ENCODE measurements around the gene GIMD1.

DNA sequence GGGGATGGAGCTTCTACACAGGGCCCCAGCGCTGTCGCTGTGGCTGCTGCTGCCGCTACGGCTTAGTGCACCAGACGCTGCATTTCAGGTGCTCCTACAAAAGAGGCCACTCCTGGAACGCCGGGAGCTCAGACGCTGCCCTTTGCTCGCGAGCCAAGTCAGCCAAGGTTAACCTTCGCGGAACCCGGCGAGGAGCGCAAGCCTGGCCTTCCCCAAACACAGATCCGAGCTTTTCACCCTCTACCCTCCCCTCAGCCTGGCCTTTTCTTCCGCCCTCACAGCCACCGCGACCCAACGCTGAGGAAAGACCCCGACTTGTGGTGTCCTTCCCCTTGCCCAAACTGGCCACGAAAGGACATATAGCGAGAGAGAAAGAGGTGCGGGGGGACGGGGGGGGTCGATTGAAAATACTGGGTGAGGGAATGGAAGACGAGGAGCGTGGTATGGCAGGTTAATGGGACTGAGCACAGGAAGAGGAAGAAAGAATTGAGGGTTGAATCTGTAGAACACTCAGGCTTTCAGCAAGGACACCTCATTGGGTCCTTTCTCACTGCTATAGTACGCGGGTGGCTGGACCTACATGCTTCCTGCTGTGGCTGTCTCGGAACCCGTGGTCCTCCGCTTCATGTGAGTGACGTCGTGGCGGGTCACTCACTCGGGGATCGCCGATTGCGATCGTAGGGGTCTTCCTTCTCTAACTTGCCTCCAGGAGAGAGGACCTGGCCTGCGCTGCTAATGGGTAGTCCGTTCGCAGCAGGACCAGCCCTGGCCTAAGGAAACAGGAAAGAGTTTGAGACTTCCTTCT is 52.4 kb downstream of the GIMD1 start, which contains the start of the genes AIMP1 and TBCK:
- TF ChIP-seq, protein P1, sequence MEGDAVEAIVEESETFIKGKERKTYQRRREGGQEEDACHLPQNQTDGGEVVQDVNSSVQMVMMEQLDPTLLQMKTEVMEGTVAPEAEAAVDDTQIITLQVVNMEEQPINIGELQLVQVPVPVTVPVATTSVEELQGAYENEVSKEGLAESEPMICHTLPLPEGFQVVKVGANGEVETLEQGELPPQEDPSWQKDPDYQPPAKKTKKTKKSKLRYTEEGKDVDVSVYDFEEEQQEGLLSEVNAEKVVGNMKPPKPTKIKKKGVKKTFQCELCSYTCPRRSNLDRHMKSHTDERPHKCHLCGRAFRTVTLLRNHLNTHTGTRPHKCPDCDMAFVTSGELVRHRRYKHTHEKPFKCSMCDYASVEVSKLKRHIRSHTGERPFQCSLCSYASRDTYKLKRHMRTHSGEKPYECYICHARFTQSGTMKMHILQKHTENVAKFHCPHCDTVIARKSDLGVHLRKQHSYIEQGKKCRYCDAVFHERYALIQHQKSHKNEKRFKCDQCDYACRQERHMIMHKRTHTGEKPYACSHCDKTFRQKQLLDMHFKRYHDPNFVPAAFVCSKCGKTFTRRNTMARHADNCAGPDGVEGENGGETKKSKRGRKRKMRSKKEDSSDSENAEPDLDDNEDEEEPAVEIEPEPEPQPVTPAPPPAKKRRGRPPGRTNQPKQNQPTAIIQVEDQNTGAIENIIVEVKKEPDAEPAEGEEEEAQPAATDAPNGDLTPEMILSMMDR (conservative IDR thresholded peaks at IDR 0.05), result no peak
- no peak for TF ChIP-seq EZH2 (IDR thresholded peaks at IDR 0.05; ENCODE audit: low read depth)
